H1 (cell line): ENCODE results near the gene SPN. TPM values are rescaled to one million over a fixed set of nuclear protein-coding genes. Genes with fewer than 3 reads are reported as not detected.

Experiments used
- CTCF ChIA-PET: fragments of 300-600 bp; sonication (Branson Sonifier 250); formaldehyde crosslinking; loops from one replicate; lab custom pipeline; 2021; ENCODE audit not compliant: partially characterized antibody; lab: Charles Lee
- POLR2A ChIA-PET: fragments of 300-600 bp; sonication (Branson Sonifier 250); formaldehyde crosslinking; loops from one replicate; lab custom pipeline; 2021; ENCODE audit warnings: inconsistent platforms; ENCODE audit not compliant: partially characterized antibody; lab: Charles Lee
- DNase-seq, 2 experiments: peaks; one replicate each; pipeline versions ENCODE4 v3.0.0 to v3.0.0-alpha.2; 2010 to 2022; ENCODE audit warnings: low spot score in 2 of 2, low read depth in 1 of 2, mixed read lengths in 1 of 2
- FAIRE-seq: peaks from 2 replicates; lab custom pipeline; 2011; peaks lifted over from hg19 to GRCh38; lab: Jason Lieb, UNC
- H2AFZ ChIP-seq: 2 replicates; pipeline ENCODE4 v1.8.1; 2012; ENCODE audit warnings: low read length, inconsistent platforms
- H2AK5ac ChIP-seq: 2 replicates; pipeline ENCODE4 v1.6.1; 2013; ENCODE audit warnings: low read depth, low read length
- H2BK120ac ChIP-seq: replicated peaks from 2 replicates; pipeline ENCODE3; 2013; ENCODE audit warnings: low read depth, low read length, inconsistent platforms
- H2BK12ac ChIP-seq: 2 replicates; pipeline ENCODE4 v1.6.1; 2013; ENCODE audit warnings: low read depth, low read length
- H2BK15ac ChIP-seq: 2 replicates; pipeline ENCODE4 v1.6.1; 2013; ENCODE audit warnings: low read length
- H2BK20ac ChIP-seq: 2 replicates; pipeline ENCODE4 v1.6.1; 2013; ENCODE audit warnings: low read length
- H2BK5ac ChIP-seq: 2 replicates; pipeline ENCODE4 v1.6.1; 2013; ENCODE audit warnings: low read depth, low read length
- H3K14ac ChIP-seq: 2 replicates; pipeline ENCODE4 v1.6.1; 2013; ENCODE audit warnings: inconsistent platforms; ENCODE audit not compliant: insufficient read length
- H3K18ac ChIP-seq: 2 replicates; pipeline ENCODE4 v1.6.1; 2013; ENCODE audit warnings: low read length; ENCODE audit errors: extremely low read depth
- H3K23ac ChIP-seq: 2 replicates; pipeline ENCODE4 v1.6.1; 2013; ENCODE audit warnings: inconsistent platforms; ENCODE audit not compliant: insufficient read length
- H3K23me2 ChIP-seq: 2 replicates; pipeline ENCODE4 v1.6.1; 2013; ENCODE audit warnings: low read depth, low read length
- H3K27ac ChIP-seq: 2 replicates; pipeline ENCODE4 v1.6.1; 2011; ENCODE audit warnings: low read depth, low read length, inconsistent platforms
- H3K27me3 ChIP-seq, 4 experiments: replicated peaks in 1 of 4; 1 replicate in 1 of 4; 2 replicates in 3 of 4; pipeline versions ENCODE4 v1.6.1 to v1.8.1; 2011 to 2013; ENCODE audit warnings: low read length in 3 of 4, mild to moderate bottlenecking in 3 of 4, inconsistent platforms in 2 of 4, mixed read lengths in 2 of 4, moderate library complexity in 1 of 4; ENCODE audit not compliant: control insufficient read depth in 3 of 4, insufficient read depth in 3 of 4; ENCODE audit errors: extremely low read depth in 1 of 4
- H3K36me3 ChIP-seq, 4 experiments: 2 replicates each; pipeline versions ENCODE4 v1.6.1 to v1.8.1; 2011 to 2013; ENCODE audit warnings: mild to moderate bottlenecking in 4 of 4, low read length in 3 of 4, moderate library complexity in 2 of 4, control low read depth in 1 of 4, inconsistent platforms in 1 of 4; ENCODE audit not compliant: insufficient read depth in 4 of 4, control insufficient read depth in 2 of 4
- H3K4ac ChIP-seq: replicated peaks from 2 replicates; pipeline ENCODE3; 2013; ENCODE audit warnings: low read length, low read depth, mixed read lengths, inconsistent platforms; ENCODE audit not compliant: insufficient read length
- H3K4me1 ChIP-seq, 4 experiments: replicated peaks in 1 of 4; 1 replicate in 1 of 4; 2 replicates in 3 of 4; pipeline versions ENCODE4 v1.6.1 to v1.8.1; 2011 to 2013; ENCODE audit warnings: low read length in 3 of 4, inconsistent platforms in 2 of 4, mixed read lengths in 1 of 4; ENCODE audit not compliant: insufficient read depth in 4 of 4, control insufficient read depth in 3 of 4
- H3K4me2 ChIP-seq, 2 experiments: 2 replicates each; pipeline versions ENCODE4 v1.6.1 to v1.8.1; 2011 to 2013; ENCODE audit warnings: low read depth in 2 of 2, low read length in 2 of 2, control low read depth in 1 of 2, inconsistent platforms in 1 of 2, mild to moderate bottlenecking in 1 of 2; ENCODE audit not compliant: insufficient read depth in 1 of 2
- H3K4me3 ChIP-seq, 4 experiments: fragments of 200-600, 300-600 bp in 1 of 4; sonication (generic), shearing (Covaris generic), sonication (Bioruptor Twin) in 1 of 4; 2 replicates each; pipeline versions ENCODE4 v1.5.1 to v1.8.1; 2011 to 2016; ENCODE audit warnings: low read length in 4 of 4, low read depth in 3 of 4, control low read depth in 2 of 4, inconsistent platforms in 2 of 4, mild to moderate bottlenecking in 2 of 4, mixed read lengths in 1 of 4, moderate library complexity in 1 of 4; ENCODE audit not compliant: insufficient read depth in 2 of 4; ENCODE audit errors: extremely low read depth in 1 of 4
- H3K56ac ChIP-seq: replicated peaks from 2 replicates; pipeline ENCODE3; 2013; ENCODE audit warnings: low read depth, mild to moderate bottlenecking, mixed read lengths, low read length, inconsistent platforms; ENCODE audit not compliant: insufficient read length
- H3K79me1 ChIP-seq: 2 replicates; pipeline ENCODE4 v1.6.1; 2013; ENCODE audit warnings: low read depth, low read length, control low read depth
- H3K79me2 ChIP-seq, 2 experiments: 2 replicates each; pipeline versions ENCODE4 v1.6.1 to v1.8.1; 2012 to 2013; ENCODE audit warnings: low read length in 2 of 2, mild to moderate bottlenecking in 2 of 2, inconsistent platforms in 1 of 2; ENCODE audit not compliant: insufficient read depth in 2 of 2, control insufficient read depth in 1 of 2
- H3K9ac ChIP-seq, 4 experiments: replicated peaks in 1 of 4; 1 replicate in 1 of 4; 2 replicates in 3 of 4; pipeline versions ENCODE4 v1.6.1 to v1.8.1; 2011 to 2013; ENCODE audit warnings: low read depth in 3 of 4, low read length in 3 of 4, control low read depth in 2 of 4, mild to moderate bottlenecking in 2 of 4, moderate library complexity in 2 of 4, inconsistent platforms in 1 of 4; ENCODE audit errors: extremely low read depth in 1 of 4
- H3K9me3 ChIP-seq, 2 experiments: 2 replicates each; pipeline versions ENCODE4 v1.6.1 to v1.8.1; 2012 to 2013; ENCODE audit warnings: mild to moderate bottlenecking in 2 of 2, moderate library complexity in 2 of 2, control low read depth in 1 of 2, inconsistent platforms in 1 of 2, low read depth in 1 of 2, low read length in 1 of 2, mixed read lengths in 1 of 2; ENCODE audit not compliant: insufficient read depth in 2 of 2
- H4K20me1 ChIP-seq, 2 experiments: replicated peaks in 1 of 2; 2 replicates each; pipeline versions ENCODE3 to v1.8.1; 2011 to 2013; ENCODE audit warnings: inconsistent platforms in 2 of 2, low read length in 2 of 2, mild to moderate bottlenecking in 1 of 2; ENCODE audit not compliant: insufficient read depth in 2 of 2, control insufficient read depth in 1 of 2
- H4K5ac ChIP-seq: 2 replicates; pipeline ENCODE4 v1.6.1; 2013; ENCODE audit warnings: low read length, low read depth, mixed read lengths, inconsistent platforms; ENCODE audit not compliant: insufficient read length
- H4K8ac ChIP-seq: 2 replicates; pipeline ENCODE4 v1.8.0; 2013; ENCODE audit warnings: mild to moderate bottlenecking, moderate library complexity, low read length, inconsistent platforms; ENCODE audit not compliant: insufficient read depth; ENCODE audit errors: extremely low read depth
- H4K91ac ChIP-seq: replicated peaks from 2 replicates; pipeline ENCODE3; 2013; ENCODE audit warnings: low read length, mixed read lengths, inconsistent platforms; ENCODE audit not compliant: insufficient read length
- CEBPB ChIP-seq: IDR thresholded peaks from 2 replicates; pipeline ENCODE4 v1.6.1; 2012; ENCODE audit warnings: low read depth, low read length
- CREB1 ChIP-seq: IDR thresholded peaks from 2 replicates; pipeline ENCODE4 v1.6.1; 2012; ENCODE audit warnings: inconsistent platforms
- JUN ChIP-seq: IDR thresholded peaks from 2 replicates; pipeline ENCODE4 v1.6.1; 2011; ENCODE audit warnings: low read depth, mild to moderate bottlenecking, improper control_type of control experiment, low read length
- POLR2A ChIP-seq, 2 experiments: IDR thresholded peaks; 1 replicate in 1 of 2; 2 replicates in 1 of 2; pipeline ENCODE4 v1.6.1; 2011; ENCODE audit warnings: low read depth in 2 of 2, low read length in 2 of 2, mild to moderate bottlenecking in 2 of 2; ENCODE audit errors: control extremely low read depth in 1 of 2
- POU5F1 ChIP-seq: IDR thresholded peaks from 2 replicates; pipeline ENCODE4 v1.6.1; 2011; ENCODE audit warnings: low read depth, mild to moderate bottlenecking, low read length, moderate library complexity
- WGBS, 2 experiments: shearing (Covaris generic) in 1 of 2; methylation state at CpG; one replicate each; pipeline versions ENCODE4 v1.1.6 to v1.1.7; 2013 to 2015; ENCODE audit warnings: low lambda C conversion rate in 2 of 2, mixed read lengths in 2 of 2, inconsistent platforms in 1 of 2, low coverage in 1 of 2, missing lambda C conversion rate in 1 of 2; ENCODE audit not compliant: insufficient replicate concordance in 2 of 2, insufficient coverage in 1 of 2, insufficient read length in 1 of 2; ENCODE audit errors: extremely low coverage in 1 of 2, missing lambda C conversion rate in 1 of 2; 5-methylcytosine and 5-hydroxymethylcytosine counted together
- polyA plus RNA-seq, 7 experiments: library from polyadenylated mRNA; depleted of rRNA in 3 of 7; stranded (reverse) in 5 of 7; unstranded in 2 of 7; fragments of >200 nt in 5 of 7; fragments of 200-250 nt in 2 of 7; gene quantifications; 1 replicate in 5 of 7; 2 replicates in 1 of 7; 4 replicates in 1 of 7; pipeline versions ENCODE4 v1.2.1 to v1.2.3, GENCODE V29; 2011 to 2013; ENCODE audit warnings: missing spikeins in 2 of 7, mixed read lengths in 2 of 7
- total RNA-seq: library from RNA; stranded (reverse); fragmentation: NEBNext Ultra II Directional; extraction: Animal tissue kit (Norgen Biotek cat#: 25700); gene quantifications from 2 replicates; pipeline ENCODE4 v1.2.1, GENCODE V29; 2021
- TF ChIP-seq, protein P1 (sequence below), 3 experiments: IDR thresholded peaks; 1 replicate in 2 of 3; 2 replicates in 1 of 3; pipeline versions ENCODE4 v1.5.1 to v1.6.1; 2011; ENCODE audit warnings: low read length in 3 of 3, mild to moderate bottlenecking in 3 of 3, inconsistent platforms in 2 of 3, low read depth in 1 of 3, moderate library complexity in 1 of 3; ENCODE audit not compliant: insufficient read depth in 1 of 3; ENCODE audit errors: control extremely low read depth in 1 of 3

The SPN gene
- total and polyA plus RNA-seq, 2 of the 8 experiments (the other 6 are each of a cell fraction or from before 2014, with no cell fraction given): 1.5 to 1.8 TPM

DNA sequence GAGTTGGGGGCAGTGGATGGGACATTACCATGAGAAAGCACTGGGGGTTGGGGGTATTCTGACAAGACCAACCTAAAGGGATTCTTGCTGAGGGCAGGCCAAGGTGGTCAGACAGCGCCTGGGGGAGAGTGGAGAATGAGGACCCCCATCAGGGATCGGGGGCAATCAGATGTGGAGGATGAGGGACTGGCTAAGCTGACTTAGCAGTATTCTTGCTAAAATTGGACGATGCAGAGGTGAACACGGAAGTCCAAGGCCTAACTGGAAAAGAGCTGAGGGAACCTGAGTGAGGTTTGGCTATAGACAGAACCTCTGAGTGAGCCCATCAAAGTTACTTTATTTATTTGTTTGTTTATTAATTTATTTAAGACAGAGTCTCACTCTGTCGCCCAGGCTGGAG lies 25.1 kb downstream of the SPN start:
- Histone ChIP-seq H3K9ac (no peak overlapping the region), H2BK15ac (no peak overlapping the region), H3K56ac (no peak overlapping the region), H2AK5ac (0 out of 2 replicates have a peak overlapping the region, but pooled peaks have one; percentile 75), H2BK5ac (peak overlapping the region; percentile 44; the same call in 1 of the 2 replicates), H2BK12ac (0 out of 2 replicates have a peak overlapping the region, but pooled peaks have one; percentile 39), H3K4me2 (peak overlapping the region in 1 of 2 experiments; percentile 16; a peak in 1 of 4 replicates), H4K8ac (no peak overlapping the region; the same call in 1 of the 2 replicates), H3K9me3 (no peaks in the 10 kb centered on the region), H3K4ac (peak overlapping the region; percentile 3), H2BK20ac (no peak overlapping the region), H4K20me1 (peaks cover 0 to 11% of the 10 kb centered on the region in 2 experiments), H3K14ac (no peak overlapping the region), H4K91ac (peak overlapping the region; percentile 30), H4K5ac (no peak overlapping the region), H3K27me3 (no peaks in the 10 kb centered on the region), H3K36me3 (peaks cover 0 to 15% (median 4%) of the 10 kb centered on the region in 4 experiments; a peak in 3 of 8 replicates), H3K4me1 (peaks cover 2 to 10% (median 5%) of the 10 kb centered on the region in 4 experiments; a peak in 5 of 7 replicates), H3K27ac (no peak overlapping the region), H3K79me2 (peaks cover 0 to 71% of the 10 kb centered on the region in 2 experiments; a peak in 2 of 4 replicates), H2AFZ (no peak overlapping the region), H3K79me1 (peaks cover 15% of the 10 kb centered on the region), H3K18ac (no peak overlapping the region), H3K4me3 (0 out of 8 replicates have a peak overlapping the region, but pooled peaks of 1 of the 4 experiments have one; percentile 18), H2BK120ac (no peak overlapping the region), H3K23ac (no peak overlapping the region), H3K23me2 (no peaks in the 10 kb centered on the region)
- DNase-seq (no peak), FAIRE-seq (no peak)
- ChIA-PET CTCF (interaction anchor here (0.7 to 3.9 kb wide), 5 partner anchors 12 to 1296 kb away, joined by 3 to 17 read pairs (median 3); no protein-coding TSS in a partner anchor), POLR2A (interaction anchor here (0.7 to 9.8 kb wide), 9 partner anchors 10 to 378 kb away, joined by 3 to 130 read pairs (median 5); partner anchors contain the start of genes ALDOA, KIF22 and QPRT)
- TF ChIP-seq, protein P1, sequence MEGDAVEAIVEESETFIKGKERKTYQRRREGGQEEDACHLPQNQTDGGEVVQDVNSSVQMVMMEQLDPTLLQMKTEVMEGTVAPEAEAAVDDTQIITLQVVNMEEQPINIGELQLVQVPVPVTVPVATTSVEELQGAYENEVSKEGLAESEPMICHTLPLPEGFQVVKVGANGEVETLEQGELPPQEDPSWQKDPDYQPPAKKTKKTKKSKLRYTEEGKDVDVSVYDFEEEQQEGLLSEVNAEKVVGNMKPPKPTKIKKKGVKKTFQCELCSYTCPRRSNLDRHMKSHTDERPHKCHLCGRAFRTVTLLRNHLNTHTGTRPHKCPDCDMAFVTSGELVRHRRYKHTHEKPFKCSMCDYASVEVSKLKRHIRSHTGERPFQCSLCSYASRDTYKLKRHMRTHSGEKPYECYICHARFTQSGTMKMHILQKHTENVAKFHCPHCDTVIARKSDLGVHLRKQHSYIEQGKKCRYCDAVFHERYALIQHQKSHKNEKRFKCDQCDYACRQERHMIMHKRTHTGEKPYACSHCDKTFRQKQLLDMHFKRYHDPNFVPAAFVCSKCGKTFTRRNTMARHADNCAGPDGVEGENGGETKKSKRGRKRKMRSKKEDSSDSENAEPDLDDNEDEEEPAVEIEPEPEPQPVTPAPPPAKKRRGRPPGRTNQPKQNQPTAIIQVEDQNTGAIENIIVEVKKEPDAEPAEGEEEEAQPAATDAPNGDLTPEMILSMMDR (IDR thresholded peaks at IDR 0.05; ENCODE audit: control extremely low read depth in 1 of 3, insufficient read depth in 1 of 3, low read depth in 1 of 3, low read length in 3 of 3): no peak
- no peak for TF ChIP-seq POLR2A (IDR thresholded peaks at IDR 0.05; ENCODE audit: control extremely low read depth in 1 of 2, low read depth in 2 of 2, low read length in 2 of 2)
- no peak for TF ChIP-seq CEBPB
- TF ChIP-seq JUN: no peak
- no peak for TF ChIP-seq CREB1
- 0 out of 2 replicates have a peak, but pooled peaks have one; percentile 22 for TF ChIP-seq POU5F1
- 89% methylated on average over 5 of the region's 5 CpGs; no CpG with 5 or more reads in 1 of the 2 experiments for WGBS, 2 experiments
